Rectal smooth muscle tissue (tissue), 1 donor: ENCODE data around the gene SLC6A18.
"Not testable (repeated sequence)": the region's sequence is repeated elsewhere in the genome, so short reads cannot be mapped to it uniquely, and the experiment has no call there.

Source experiments
- H3K27ac ChIP-seq: one replicate; pipeline ENCODE4 v1.7.0; 2013; ENCODE audit warnings: low read depth, low read length, inconsistent platforms
- H3K27me3 ChIP-seq: one replicate; pipeline ENCODE4 v1.7.0; 2013; ENCODE audit warnings: low read length; ENCODE audit not compliant: control insufficient read depth, insufficient read depth
- H3K36me3 ChIP-seq: one replicate; pipeline ENCODE4 v1.7.0; 2013; ENCODE audit warnings: low read length; ENCODE audit not compliant: control insufficient read depth, insufficient read depth
- H3K4me1 ChIP-seq: one replicate; pipeline ENCODE4 v1.7.0; 2013; ENCODE audit warnings: low read length; ENCODE audit not compliant: control insufficient read depth, insufficient read depth
- H3K4me3 ChIP-seq: one replicate; pipeline ENCODE4 v1.7.0; 2013; ENCODE audit warnings: low read length
- H3K9ac ChIP-seq: one replicate; pipeline ENCODE4 v1.7.0; 2013; ENCODE audit warnings: low read length

SLC6A18 gene

DNA sequence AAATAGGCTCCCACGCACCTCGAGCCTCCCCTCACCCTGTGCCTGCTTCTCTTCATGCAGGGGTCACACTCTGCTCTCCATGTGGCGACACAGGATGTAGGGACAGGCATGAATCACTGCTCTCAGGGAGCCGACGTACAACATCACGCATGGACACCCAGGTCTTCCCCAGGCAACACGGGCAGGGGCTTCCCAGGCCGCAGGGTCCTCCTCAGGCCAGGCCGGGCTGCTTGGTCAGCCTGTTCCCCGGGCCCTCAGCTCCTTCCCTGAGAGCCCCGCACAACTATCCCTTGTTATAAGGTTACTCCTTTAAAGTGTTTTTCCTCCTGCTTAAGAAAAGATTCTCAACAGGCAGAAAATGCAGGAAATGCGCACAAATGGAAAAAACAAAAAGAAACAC, 1.1 kb downstream of the SLC6A18 start:
- Histone ChIP-seq H3K4me3 (no peak overlapping the region), H3K36me3 (no peaks in the 10 kb centered on the region), H3K9ac (no peak overlapping the region), H3K27ac (no peak overlapping the region), H3K27me3 (peaks cover 8% of the 10 kb centered on the region), H3K4me1 (no peaks in the 10 kb centered on the region)

GRCh38 chr5:1226839-1227581, 1.8 kb downstream of the SLC6A18 start:
- Histone ChIP-seq H3K27me3 (peaks cover 8% of the 10 kb centered on the region), H3K27ac (no peak overlapping the region), H3K9ac (no peak overlapping the region), H3K4me3 (no peak overlapping the region), H3K4me1 (no peaks in the 10 kb centered on the region), H3K36me3 (no peaks in the 10 kb centered on the region)

- Histone ChIP-seq H3K27me3 (peaks cover 8% of the 10 kb centered on the region), H3K9ac (no peak overlapping the region), H3K4me1 (no peaks in the 10 kb centered on the region), H3K4me3 (no peak overlapping the region), H3K36me3 (no peaks in the 10 kb centered on the region), H3K27ac (no peak overlapping the region)
These were observed 2.5 kb downstream of the SLC6A18 start for GRCh38 chr5:1227667-1228066.

- H3K9ac ChIP-seq, result no peak overlapping the region
- H3K27ac ChIP-seq, result no peak overlapping the region
- no peaks in the 10 kb centered on the region for H3K4me1 ChIP-seq
- H3K36me3 ChIP-seq, result no peaks in the 10 kb centered on the region
- peaks cover 8% of the 10 kb centered on the region for H3K27me3 ChIP-seq
- H3K4me3 ChIP-seq, result no peak overlapping the region
These were observed 2.9 kb downstream of the SLC6A18 start for GRCh38 chr5:1228120-1228519.

GRCh38 chr5:1229023-1229422, 3.8 kb downstream of the SLC6A18 start:
- H3K27me3 ChIP-seq, H3K36me3 ChIP-seq, H3K27ac ChIP-seq, H3K9ac ChIP-seq, H3K4me3 ChIP-seq, H3K4me1 ChIP-seq: not testable (repeated sequence)

DNA sequence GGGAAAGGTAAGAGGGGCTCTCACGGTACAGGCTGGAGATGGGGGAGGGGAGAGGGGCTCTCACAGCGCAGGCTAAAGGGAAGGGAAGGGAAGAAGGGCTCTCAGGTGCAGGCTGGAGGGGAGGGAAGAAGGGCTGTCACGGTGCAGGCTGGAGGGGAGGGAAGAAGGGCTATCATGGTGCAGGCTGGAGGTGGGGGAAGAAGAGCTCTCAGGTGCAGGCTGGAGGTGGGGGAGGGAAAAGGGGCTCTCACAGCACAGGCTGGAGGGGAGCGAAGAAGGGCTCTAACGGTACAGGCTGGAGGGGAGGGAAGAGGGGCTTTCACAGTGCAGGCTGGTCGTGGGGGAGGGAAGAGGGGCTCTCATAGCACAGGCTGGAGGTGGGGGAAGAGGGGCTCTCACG, 4.6 kb downstream of the SLC6A18 start:
- no peak overlapping the region for H3K9ac ChIP-seq
- no peak overlapping the region for H3K27ac ChIP-seq
- no peak overlapping the region for H3K4me3 ChIP-seq
- no peaks in the 10 kb centered on the region for H3K36me3 ChIP-seq
- no peaks in the 10 kb centered on the region for H3K4me1 ChIP-seq
- H3K27me3 ChIP-seq, result peaks cover 8% of the 10 kb centered on the region

GRCh38 chr5:1230551-1230950, 5.4 kb downstream of the SLC6A18 start:
- H3K27ac ChIP-seq, result no peak overlapping the region
- peaks cover 8% of the 10 kb centered on the region for H3K27me3 ChIP-seq
- H3K9ac ChIP-seq, result no peak overlapping the region
- H3K4me1 ChIP-seq, result no peaks in the 10 kb centered on the region
- no peak overlapping the region for H3K4me3 ChIP-seq
- no peaks in the 10 kb centered on the region for H3K36me3 ChIP-seq

DNA sequence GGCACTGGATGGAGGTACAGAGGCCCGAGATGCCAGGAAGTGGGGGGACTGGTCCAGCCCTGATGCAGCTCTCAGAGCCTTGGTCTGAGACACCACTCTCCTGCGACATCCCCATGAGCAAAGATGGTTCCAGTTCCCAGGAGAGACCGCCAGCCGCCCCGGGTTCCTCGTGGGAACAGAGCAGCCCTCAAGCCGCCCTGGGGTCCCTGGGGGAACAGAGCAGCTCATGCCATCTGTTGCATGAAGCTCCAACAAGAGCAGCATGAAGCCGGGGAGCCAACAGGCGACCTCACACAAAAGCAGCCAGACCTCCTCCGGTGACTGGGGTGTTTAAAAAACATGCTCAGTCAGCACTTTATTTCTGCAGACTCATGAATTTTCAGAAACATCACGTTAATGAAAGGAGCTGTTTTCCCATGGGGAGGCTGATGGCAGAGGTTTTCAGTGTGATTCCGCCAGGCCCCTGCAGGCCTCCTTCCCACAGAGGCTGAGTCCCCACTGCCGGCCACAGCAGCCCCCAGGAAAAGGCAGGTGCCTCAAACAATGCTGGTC, 6.2 kb downstream of the SLC6A18 start:
- H3K4me3 ChIP-seq, result no peak overlapping the region
- no peaks in the 10 kb centered on the region for H3K4me1 ChIP-seq
- H3K36me3 ChIP-seq, result no peaks in the 10 kb centered on the region
- no peak overlapping the region for H3K9ac ChIP-seq
- no peak overlapping the region for H3K27ac ChIP-seq
- H3K27me3 ChIP-seq, result peaks cover 8% of the 10 kb centered on the region

GRCh38 chr5:1232780-1233179, 7.6 kb downstream of the SLC6A18 start:
- H3K27ac ChIP-seq, result no peak overlapping the region
- no peaks in the 10 kb centered on the region for H3K4me1 ChIP-seq
- no peak overlapping the region for H3K4me3 ChIP-seq
- no peaks in the 10 kb centered on the region for H3K36me3 ChIP-seq
- no peak overlapping the region for H3K9ac ChIP-seq
- peaks cover 8% of the 10 kb centered on the region for H3K27me3 ChIP-seq

DNA sequence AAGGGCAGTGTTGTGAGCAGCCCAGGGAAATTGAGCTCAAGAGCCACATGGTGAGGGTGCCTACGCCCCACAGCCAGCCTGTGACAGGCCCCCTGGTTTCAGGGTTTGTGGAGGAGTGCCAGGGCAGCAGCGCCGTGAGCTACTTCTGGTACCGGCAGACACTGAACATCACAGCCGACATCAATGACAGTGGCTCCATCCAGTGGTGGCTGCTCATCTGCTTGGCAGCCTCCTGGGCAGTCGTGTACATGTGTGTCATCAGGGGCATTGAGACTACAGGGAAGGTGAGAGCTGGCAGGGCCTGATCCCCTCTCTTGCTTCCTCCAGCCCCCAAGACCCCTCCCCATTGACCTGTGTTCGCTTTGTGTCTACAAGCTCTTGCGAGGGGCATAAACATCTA, 10.2 kb downstream of the SLC6A18 start:
- no peaks in the 10 kb centered on the region for H3K36me3 ChIP-seq
- H3K27ac ChIP-seq, result no peak overlapping the region
- H3K9ac ChIP-seq, result no peak overlapping the region
- H3K4me1 ChIP-seq, result no peaks in the 10 kb centered on the region
- peaks cover 2% of the 10 kb centered on the region for H3K27me3 ChIP-seq
- H3K4me3 ChIP-seq, result no peak overlapping the region

DNA sequence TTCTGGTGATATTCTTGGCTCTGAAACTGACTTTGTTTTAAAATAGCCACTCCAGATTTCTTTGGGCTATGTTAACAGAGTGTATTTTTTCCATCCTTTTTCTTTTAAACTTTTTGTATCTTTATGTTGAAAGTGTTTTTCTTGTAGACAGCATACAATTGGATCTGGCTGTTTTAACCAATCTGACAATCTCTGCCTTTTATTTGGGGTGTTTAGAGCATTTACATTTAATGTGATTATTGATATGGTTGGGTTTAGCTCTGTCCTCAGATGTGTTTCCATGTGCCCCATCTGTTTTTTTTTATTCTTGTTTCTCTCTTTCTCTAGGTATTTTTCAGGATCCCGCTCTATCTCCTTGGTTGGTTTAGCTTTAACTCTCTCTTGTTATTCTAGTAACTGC, 10.7 kb downstream of the SLC6A18 start:
- H3K4me1 ChIP-seq, result no peaks in the 10 kb centered on the region
- no peak overlapping the region for H3K9ac ChIP-seq
- no peak overlapping the region for H3K4me3 ChIP-seq

DNA sequence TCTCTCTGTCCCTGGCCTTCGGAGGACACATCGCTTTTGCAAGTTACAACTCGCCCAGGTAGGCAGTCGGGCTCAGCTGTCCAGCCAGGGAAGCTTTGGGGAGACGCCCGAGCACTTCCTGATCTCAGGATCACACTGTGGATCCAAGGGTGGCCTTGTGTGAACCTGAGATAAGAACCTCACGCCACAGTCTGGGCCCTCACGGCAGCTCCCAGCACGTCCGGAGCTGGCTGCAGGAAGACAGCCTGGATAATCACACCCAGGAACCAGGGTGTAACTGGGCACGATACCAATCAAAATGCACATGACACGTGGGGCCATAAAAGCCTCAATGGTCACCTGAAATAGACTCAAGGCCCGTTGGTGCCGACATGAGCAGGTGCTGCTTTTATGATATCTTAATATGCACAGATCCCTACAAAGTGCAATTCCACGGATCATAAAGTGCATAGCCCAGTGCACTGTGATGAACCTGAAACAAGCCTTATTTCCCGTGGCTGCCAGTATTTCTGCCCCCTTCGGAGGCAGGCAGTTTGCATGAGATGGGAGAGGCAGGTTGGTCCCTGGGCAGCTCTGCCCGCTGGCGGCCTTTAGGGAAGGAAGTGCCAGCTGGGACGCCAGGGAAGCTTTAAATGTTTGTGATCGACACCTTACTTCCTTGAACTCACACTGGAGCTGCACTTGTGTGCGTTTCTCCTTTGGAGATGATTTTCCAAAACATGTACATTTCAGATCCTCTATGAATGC, 14.5 kb downstream of the SLC6A18 start:
- Histone ChIP-seq H3K27me3 (peaks cover 2% of the 10 kb centered on the region), H3K9ac (no peak overlapping the region), H3K27ac (no peak overlapping the region), H3K4me1 (no peaks in the 10 kb centered on the region), H3K4me3 (no peak overlapping the region), H3K36me3 (no peaks in the 10 kb centered on the region)

More for the DNA sequence above, 10.7 kb downstream of the SLC6A18 start:
- H3K27me3 ChIP-seq, result no peaks in the 10 kb centered on the region
- H3K36me3 ChIP-seq, result no peaks in the 10 kb centered on the region
- H3K27ac ChIP-seq, result no peak overlapping the region
